NOMO-1 treated with DMSO at 0.1 percent for 48 hours (cell line): ENCODE results near the gene PASK.

Source experiments
- DNase-seq: peaks from one replicate; lab custom pipeline; 2025; ENCODE audit not compliant: unreplicated experiment; lab: John Stamatoyannopoulos, UW

The PASK gene

GRCh38 chr2:241084856-241085444 is 64.3 kb downstream of the PASK start:
- no peak for DNase-seq

- no peak for DNase-seq
Measured at GRCh38 chr2:241083091-241083415, 66.2 kb downstream of the PASK start.

GRCh38 chr2:241082341-241083090 is 66.8 kb downstream of the PASK start:
- DNase-seq: no peak

- no peak for DNase-seq
Measured at GRCh38 chr2:241081643-241082340, 67.5 kb downstream of the PASK start.

- DNase-seq: no peak
Measured at GRCh38 chr2:241081190-241081642, 68.1 kb downstream of the PASK start.

- DNase-seq: no peak
Measured at GRCh38 chr2:241080405-241081189, 68.7 kb downstream of the PASK start.

- no peak for DNase-seq
Measured at GRCh38 chr2:241074901-241075540, 74.3 kb downstream of the PASK start.

- DNase-seq: no peak
Measured at GRCh38 chr2:241074065-241074818, 75.0 kb downstream of the PASK start.

- no peak for DNase-seq
Measured at GRCh38 chr2:241073166-241074064, 75.9 kb downstream of the PASK start.

GRCh38 chr2:241072553-241073165 is 76.6 kb downstream of the PASK start:
- DNase-seq: no peak

GRCh38 chr2:241072151-241072550 is 77.1 kb downstream of the PASK start:
- DNase-seq: no peak

- no peak for DNase-seq
Measured at GRCh38 chr2:241071677-241072111, 77.6 kb downstream of the PASK start.

- DNase-seq: no peak
Measured at GRCh38 chr2:241070811-241071676, 78.2 kb downstream of the PASK start.

GRCh38 chr2:241070361-241070760 is 78.9 kb downstream of the PASK start:
- no peak for DNase-seq

GRCh38 chr2:241069821-241070281 is 79.4 kb downstream of the PASK start:
- DNase-seq: no peak

- DNase-seq: no peak
Measured at GRCh38 chr2:241068942-241069810, 80.1 kb downstream of the PASK start.
